Measurements from ENCODE around the gene MXRA8.
"Not testable (repeated sequence)": the region's sequence is repeated elsewhere in the genome, so short reads cannot be mapped to it uniquely, and the experiment has no call there.

The MXRA8 gene, protein sequence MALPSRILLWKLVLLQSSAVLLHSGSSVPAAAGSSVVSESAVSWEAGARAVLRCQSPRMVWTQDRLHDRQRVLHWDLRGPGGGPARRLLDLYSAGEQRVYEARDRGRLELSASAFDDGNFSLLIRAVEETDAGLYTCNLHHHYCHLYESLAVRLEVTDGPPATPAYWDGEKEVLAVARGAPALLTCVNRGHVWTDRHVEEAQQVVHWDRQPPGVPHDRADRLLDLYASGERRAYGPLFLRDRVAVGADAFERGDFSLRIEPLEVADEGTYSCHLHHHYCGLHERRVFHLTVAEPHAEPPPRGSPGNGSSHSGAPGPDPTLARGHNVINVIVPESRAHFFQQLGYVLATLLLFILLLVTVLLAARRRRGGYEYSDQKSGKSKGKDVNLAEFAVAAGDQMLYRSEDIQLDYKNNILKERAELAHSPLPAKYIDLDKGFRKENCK

GRCh38 chr1:1358433-1359271 lies at the start of gene MXRA8:
MXRA8 (minus strand) TSS chr1:1358555; CDS start chr1:1358504, 51 bp downstream.
- DNase-seq (ENCODE audit: low read depth): no peak
- no peak for TF ChIP-seq POLR2A (IDR thresholded peaks at IDR 0.05; ENCODE audit: extremely low read depth, insufficient read length)
- no peak for TF ChIP-seq CTCF (IDR thresholded peaks at IDR 0.05; ENCODE audit: low read depth, low read length)
- TF ChIP-seq, protein P1, sequence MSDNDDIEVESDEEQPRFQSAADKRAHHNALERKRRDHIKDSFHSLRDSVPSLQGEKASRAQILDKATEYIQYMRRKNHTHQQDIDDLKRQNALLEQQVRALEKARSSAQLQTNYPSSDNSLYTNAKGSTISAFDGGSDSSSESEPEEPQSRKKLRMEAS (IDR thresholded peaks at IDR 0.05; ENCODE audit: low read depth, low read length): no peak
- no peak for TF ChIP-seq MYC (IDR thresholded peaks at IDR 0.05; ENCODE audit: low read depth, low read length)
- H3K4me3 ChIP-seq (ENCODE audit: low read depth, low read length): no peak within 1 kb of the TSS

DNA sequence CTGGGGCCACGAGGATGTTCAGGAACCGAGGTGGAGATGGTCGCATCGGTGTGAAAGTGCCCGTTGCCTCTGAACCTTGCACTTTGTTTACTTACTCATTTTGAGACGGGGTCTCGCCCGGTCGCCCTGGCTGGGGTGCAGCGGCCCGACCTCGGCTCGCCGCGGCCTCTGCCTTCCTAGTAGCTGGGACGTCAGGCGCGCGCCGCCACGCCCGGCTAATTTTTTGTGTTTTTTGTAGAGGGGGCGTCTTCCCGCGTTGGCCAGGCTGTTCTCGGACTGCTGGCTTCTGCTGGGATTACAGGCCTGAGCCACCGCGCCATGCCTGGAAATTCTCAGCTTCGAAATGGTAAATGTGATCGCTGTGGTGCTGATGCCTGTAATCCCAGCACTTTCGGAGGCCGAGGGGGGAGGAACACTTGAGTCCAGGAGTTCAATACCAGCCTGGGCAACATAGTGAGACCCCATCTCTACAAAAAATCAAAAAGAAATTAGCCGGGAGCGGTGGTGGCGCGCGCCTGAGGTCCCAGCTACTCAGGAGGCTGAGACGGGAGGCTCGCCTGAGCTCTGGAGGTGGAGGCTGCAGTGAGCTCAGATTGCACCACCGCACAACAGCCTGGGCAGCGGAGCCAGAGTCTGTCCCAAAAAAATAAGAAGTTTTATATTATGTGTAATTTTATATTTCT lies 49.4 kb upstream of the MXRA8 start:
- TF ChIP-seq, protein P1 (IDR thresholded peaks at IDR 0.05; ENCODE audit: low read depth, low read length): 0 out of 2 replicates have a peak, but pooled peaks have one; percentile 6
- TF ChIP-seq CTCF (IDR thresholded peaks at IDR 0.05; ENCODE audit: low read depth, low read length): no peak
- no peak for TF ChIP-seq POLR2A (IDR thresholded peaks at IDR 0.05; ENCODE audit: extremely low read depth, insufficient read length)
- no peak for TF ChIP-seq MYC (IDR thresholded peaks at IDR 0.05; ENCODE audit: low read depth, low read length)
- peak overlapping the region; percentile 91 for H3K4me3 ChIP-seq (ENCODE audit: low read depth, low read length)
- DNase-seq (ENCODE audit: low read depth): peak; percentile 53

- DNase-seq (ENCODE audit: low read depth): peak; percentile 95
- peak within 1 kb of the TSS; percentile 91 for H3K4me3 ChIP-seq (ENCODE audit: low read depth, low read length)
- TF ChIP-seq, protein P1 (IDR thresholded peaks at IDR 0.05; ENCODE audit: low read depth, low read length): peak; percentile 88
- TF ChIP-seq CTCF (IDR thresholded peaks at IDR 0.05; ENCODE audit: low read depth, low read length) (no peak), POLR2A (IDR thresholded peaks at IDR 0.05; ENCODE audit: extremely low read depth, insufficient read length) (peak; percentile 94), MYC (IDR thresholded peaks at IDR 0.05; ENCODE audit: low read depth, low read length) (peak; percentile 96)
These were observed 48.7 kb upstream of the MXRA8 start, which contains the start of gene MRPL20 for GRCh38 chr1:1406821-1407635. MRPL20 (minus strand) TSS chr1:1407293; CDS start chr1:1407217, 76 bp downstream.

GRCh38 chr1:1406101-1406820 lies 47.9 kb upstream of the MXRA8 start:
- peak; percentile 25; the same call in 1 of the 2 replicates for TF ChIP-seq MYC (IDR thresholded peaks at IDR 0.05; ENCODE audit: low read depth, low read length)
- TF ChIP-seq, protein P1 (IDR thresholded peaks at IDR 0.05; ENCODE audit: low read depth, low read length): no peak
- H3K4me3 ChIP-seq (ENCODE audit: low read depth, low read length): peak overlapping the region; percentile 91
- DNase-seq (ENCODE audit: low read depth): peak; percentile 56

DNA sequence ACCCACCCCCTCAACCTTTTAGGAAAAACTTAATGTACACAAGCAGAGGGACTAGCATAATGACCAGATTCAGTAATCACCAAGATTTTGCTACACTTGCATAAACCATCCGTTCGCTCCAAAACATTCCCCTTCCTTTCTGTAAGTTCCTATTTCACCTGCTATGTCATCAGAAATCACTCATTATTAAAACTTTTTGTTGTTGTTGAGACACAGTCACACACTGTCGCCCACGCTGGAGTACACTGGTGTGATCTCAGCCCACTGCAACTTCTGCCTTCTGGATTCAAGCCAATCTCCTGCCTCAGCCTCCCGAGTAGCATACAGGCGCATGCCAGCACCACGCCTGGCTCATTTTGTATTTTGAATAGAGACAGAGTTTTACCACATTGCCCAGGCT lies 45.3 kb upstream of the MXRA8 start:
- no peak for DNase-seq (ENCODE audit: low read depth)
- TF ChIP-seq CTCF (IDR thresholded peaks at IDR 0.05; ENCODE audit: low read depth, low read length) (no peak), MYC (IDR thresholded peaks at IDR 0.05; ENCODE audit: low read depth, low read length) (no peak), POLR2A (IDR thresholded peaks at IDR 0.05; ENCODE audit: extremely low read depth, insufficient read length) (no peak)
- TF ChIP-seq, protein P1 (IDR thresholded peaks at IDR 0.05; ENCODE audit: low read depth, low read length): no peak
- H3K4me3 ChIP-seq (ENCODE audit: low read depth, low read length): no peak overlapping the region

- not testable (repeated sequence) for H3K4me3 ChIP-seq (ENCODE audit: low read depth, low read length); DNase-seq (ENCODE audit: low read depth)
These were observed 44.6 kb upstream of the MXRA8 start for GRCh38 chr1:1402901-1403392.
